T-helper 17 cell (primary cell): ENCODE data around the gene OAT. TPM values are rescaled to one million over a fixed set of nuclear protein-coding genes. Genes with fewer than 3 reads are reported as not detected.

Source experiments
- ATAC-seq: fragments of 150-1000 bp; cut with Tn5 transposase; 2 replicates; pipeline ENCODE4 v1.10.0; 2021; ENCODE audit warnings: mild to moderate bottlenecking, moderate library complexity
- DNase-seq, 3 donors: peaks; one replicate each; pipeline versions ENCODE4 v3.0.0 to v3.0.0-alpha.2; 2020 to 2021
- H3K9me3 ChIP-seq: one replicate; pipeline ENCODE4 v1.7.0; 2013; ENCODE audit warnings: low read length, mild to moderate bottlenecking; ENCODE audit not compliant: control insufficient read depth, poor library complexity, severe bottlenecking
- H3K27ac Mint-ChIP-seq: one replicate; pipeline ENCODE4 v1.8.0; 2022; ENCODE audit warnings: mild to moderate bottlenecking, moderate library complexity, mixed read lengths
- H3K27me3 Mint-ChIP-seq: one replicate; pipeline ENCODE4 v1.8.0; 2022; ENCODE audit warnings: mixed read lengths
- H3K36me3 Mint-ChIP-seq: one replicate; pipeline ENCODE4 v1.8.0; 2022; ENCODE audit warnings: low read depth, mixed read lengths
- H3K4me1 Mint-ChIP-seq: one replicate; pipeline ENCODE4 v1.8.0; 2022; ENCODE audit warnings: mild to moderate bottlenecking, mixed read lengths
- H3K4me3 Mint-ChIP-seq: one replicate; pipeline ENCODE4 v1.8.0; 2022; ENCODE audit warnings: mild to moderate bottlenecking, moderate library complexity, mixed read lengths
- total RNA-seq, 4 donors: library from RNA in 2 of 4; stranded (reverse) in 2 of 4; gene quantifications; one replicate each; pipeline ENCODE4 v1.2.3 and lab custom pipeline; 2022 to 2026

Gene OAT
- total RNA-seq, 2 donors from 2014 or later = 26.2 to 27.1 TPM

- H3K27ac Mint-ChIP-seq = no peak overlapping the region
- H3K9me3 ChIP-seq = peaks cover 4% of the 10 kb centered on the region
- peaks cover 4% of the 10 kb centered on the region for H3K4me1 Mint-ChIP-seq
- H3K27me3 Mint-ChIP-seq = peaks cover 11% of the 10 kb centered on the region
- no peak overlapping the region for H3K4me3 Mint-ChIP-seq
- ATAC-seq = no peak
- DNase-seq = no peak
- H3K36me3 Mint-ChIP-seq = peaks cover 2% of the 10 kb centered on the region
These were observed 59.3 kb downstream of the OAT start for GRCh38 chr10:124359336-124359832.

DNA sequence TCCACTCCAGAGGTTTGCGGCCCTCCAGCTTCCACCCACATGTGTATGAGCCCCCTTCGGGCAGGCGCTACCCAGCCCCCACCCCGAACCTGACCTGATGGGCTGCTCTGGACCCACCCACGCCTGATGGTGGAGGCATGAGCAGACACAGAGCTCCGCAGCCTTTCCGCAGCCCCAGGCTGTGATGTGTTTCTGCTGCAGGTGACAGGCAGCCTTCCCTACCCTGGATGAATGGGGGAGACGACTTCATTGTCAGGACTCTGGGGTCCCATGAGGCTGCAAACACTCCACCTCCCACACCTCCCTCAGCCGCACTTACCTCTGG, 61.2 kb downstream of the OAT start:
- peaks cover 18% of the 10 kb centered on the region for H3K27me3 Mint-ChIP-seq
- no peak overlapping the region for H3K27ac Mint-ChIP-seq
- no peak for DNase-seq
- ATAC-seq = no peak
- peaks cover 4% of the 10 kb centered on the region for H3K4me1 Mint-ChIP-seq
- H3K36me3 Mint-ChIP-seq = peaks cover 2% of the 10 kb centered on the region
- H3K4me3 Mint-ChIP-seq = no peak overlapping the region
- peaks cover 4% of the 10 kb centered on the region for H3K9me3 ChIP-seq

GRCh38 chr10:124356701-124357560, 61.8 kb downstream of the OAT start:
- H3K4me3 Mint-ChIP-seq = no peak overlapping the region
- no peak for ATAC-seq
- H3K36me3 Mint-ChIP-seq = peaks cover 2% of the 10 kb centered on the region
- peaks cover 18% of the 10 kb centered on the region for H3K27me3 Mint-ChIP-seq
- H3K9me3 ChIP-seq = peaks cover 4% of the 10 kb centered on the region
- no peak overlapping the region for H3K27ac Mint-ChIP-seq
- no peak for DNase-seq
- peaks cover 4% of the 10 kb centered on the region for H3K4me1 Mint-ChIP-seq

GRCh38 chr10:124354411-124355382, 64.0 kb downstream of the OAT start:
- H3K4me3 Mint-ChIP-seq = peak overlapping the region; percentile 85
- DNase-seq (no peak), ATAC-seq (peak; percentile 72)
- H3K4me1 Mint-ChIP-seq = peaks cover 4% of the 10 kb centered on the region
- H3K36me3 Mint-ChIP-seq = peaks cover 2% of the 10 kb centered on the region
- H3K27me3 Mint-ChIP-seq = peaks cover 23% of the 10 kb centered on the region
- peak overlapping the region; percentile 72 for H3K27ac Mint-ChIP-seq
- peaks cover 4% of the 10 kb centered on the region for H3K9me3 ChIP-seq

- H3K9me3 ChIP-seq = no peaks in the 10 kb centered on the region
- peak overlapping the region; percentile 85 for H3K4me3 Mint-ChIP-seq
- peaks cover 4% of the 10 kb centered on the region for H3K4me1 Mint-ChIP-seq
- DNase-seq = no peak
- H3K27me3 Mint-ChIP-seq = peaks cover 26% of the 10 kb centered on the region
- H3K36me3 Mint-ChIP-seq = peaks cover 2% of the 10 kb centered on the region
- H3K27ac Mint-ChIP-seq = peak overlapping the region; percentile 27
- ATAC-seq = no peak
These were observed 64.8 kb downstream of the OAT start for GRCh38 chr10:124353896-124354295.

- no peaks in the 10 kb centered on the region for H3K9me3 ChIP-seq
- no peak for ATAC-seq
- Mint-ChIP-seq H3K36me3 (peaks cover 2% of the 10 kb centered on the region), H3K4me3 (no peak overlapping the region), H3K4me1 (peaks cover 4% of the 10 kb centered on the region), H3K27ac (no peak overlapping the region), H3K27me3 (peaks cover 32% of the 10 kb centered on the region)
- DNase-seq = no peak
These were observed 65.5 kb downstream of the OAT start for GRCh38 chr10:124353091-124353815.

DNA sequence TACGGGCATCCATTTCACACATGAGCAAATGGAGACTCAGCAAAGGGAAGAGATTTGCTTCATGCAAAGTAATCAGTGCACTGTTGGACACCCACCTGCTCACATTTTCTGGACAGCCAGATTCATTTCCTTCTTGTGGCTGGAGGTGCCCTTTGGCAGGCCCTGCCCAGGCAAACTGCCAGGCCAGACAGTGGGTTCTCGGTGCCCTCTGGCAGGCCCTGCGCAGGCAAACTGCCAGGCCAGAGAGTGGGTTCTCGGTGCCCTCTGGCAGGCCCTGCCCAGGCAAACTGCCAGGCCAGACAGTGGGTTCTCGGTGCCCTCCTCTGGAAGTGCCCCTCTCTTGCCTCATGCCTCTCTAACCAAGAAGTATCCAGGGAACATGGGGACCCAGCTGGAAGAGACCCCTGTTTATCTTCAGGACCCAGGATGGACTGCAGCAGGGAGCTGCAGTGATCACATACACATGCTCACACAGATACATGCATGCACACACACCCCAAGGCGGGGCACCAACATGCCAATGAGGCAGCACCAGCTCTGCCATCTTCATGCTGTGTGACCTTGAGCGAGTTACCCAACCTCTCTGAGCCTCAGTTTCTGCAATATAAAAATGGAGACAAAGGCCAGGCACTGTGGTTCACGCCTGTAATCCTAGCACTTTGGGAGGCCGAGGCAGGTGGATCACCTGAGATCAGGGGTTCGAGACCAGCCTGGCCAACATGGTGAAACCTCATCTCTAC, 67.1 kb downstream of the OAT start:
- no peaks in the 10 kb centered on the region for H3K9me3 ChIP-seq
- Mint-ChIP-seq H3K4me3 (no peak overlapping the region), H3K36me3 (no peaks in the 10 kb centered on the region), H3K27ac (no peak overlapping the region), H3K27me3 (peaks cover 28% of the 10 kb centered on the region), H3K4me1 (peaks cover 4% of the 10 kb centered on the region)
- DNase-seq (no peak), ATAC-seq (no peak)

- Mint-ChIP-seq H3K4me1 (peaks cover 4% of the 10 kb centered on the region), H3K4me3 (no peak overlapping the region), H3K27ac (no peak overlapping the region), H3K27me3 (peaks cover 25% of the 10 kb centered on the region), H3K36me3 (no peaks in the 10 kb centered on the region)
- ATAC-seq (no peak), DNase-seq (no peak)
- H3K9me3 ChIP-seq = no peaks in the 10 kb centered on the region
These were observed 67.9 kb downstream of the OAT start for GRCh38 chr10:124350806-124351205.

DNA sequence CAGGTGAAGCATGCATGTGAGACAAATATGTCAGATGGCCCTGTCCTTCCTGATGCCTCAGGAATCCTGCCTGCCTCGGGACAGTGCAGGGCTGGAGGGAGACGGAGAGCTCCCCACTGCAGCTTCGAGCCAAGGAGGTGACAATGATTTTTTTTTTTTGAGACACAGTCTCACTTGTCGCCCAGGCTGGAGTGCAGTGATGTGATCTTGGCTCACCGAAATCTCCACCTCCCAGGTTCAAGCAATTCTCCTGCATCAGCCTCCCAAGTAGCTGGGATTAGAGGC, 68.8 kb downstream of the OAT start:
- Mint-ChIP-seq H3K36me3 (no peaks in the 10 kb centered on the region), H3K4me3 (no peak overlapping the region), H3K27ac (no peak overlapping the region), H3K4me1 (peaks cover 3% of the 10 kb centered on the region), H3K27me3 (peaks cover 25% of the 10 kb centered on the region)
- ATAC-seq (no peak), DNase-seq (no peak)
- H3K9me3 ChIP-seq = no peaks in the 10 kb centered on the region

- DNase-seq (no peak), ATAC-seq (no peak)
- Mint-ChIP-seq H3K4me3 (no peak overlapping the region), H3K36me3 (no peaks in the 10 kb centered on the region), H3K4me1 (no peaks in the 10 kb centered on the region), H3K27ac (no peak overlapping the region), H3K27me3 (peaks cover 25% of the 10 kb centered on the region)
- H3K9me3 ChIP-seq = no peaks in the 10 kb centered on the region
These were observed 69.3 kb downstream of the OAT start for GRCh38 chr10:124349231-124349995.

DNA sequence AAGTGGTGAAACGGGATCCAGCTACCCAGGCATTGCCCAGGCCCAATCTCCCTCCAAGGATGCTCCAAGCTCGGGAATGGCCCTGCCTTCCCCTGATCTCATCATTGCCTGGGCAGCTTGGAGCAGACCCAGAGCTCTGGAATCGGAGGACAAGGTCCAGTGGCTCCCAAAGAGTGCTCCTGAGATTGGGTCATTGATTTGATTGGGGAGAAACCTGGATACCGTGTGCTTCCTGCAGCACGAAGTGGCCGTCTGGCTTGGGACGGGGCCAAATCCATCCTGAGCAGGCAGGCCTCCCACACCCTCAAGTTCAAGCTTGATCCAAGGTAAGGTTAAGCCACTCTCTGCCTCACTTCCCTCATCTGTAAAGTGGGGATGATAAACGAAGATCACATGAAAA, 69.9 kb downstream of the OAT start:
- ATAC-seq (no peak), DNase-seq (no peak)
- Mint-ChIP-seq H3K27me3 (peaks cover 20% of the 10 kb centered on the region), H3K4me3 (no peak overlapping the region), H3K4me1 (no peaks in the 10 kb centered on the region), H3K27ac (no peak overlapping the region), H3K36me3 (no peaks in the 10 kb centered on the region)
- H3K9me3 ChIP-seq = no peaks in the 10 kb centered on the region

- DNase-seq = no peak
- Mint-ChIP-seq H3K4me3 (no peak overlapping the region), H3K27ac (no peak overlapping the region), H3K27me3 (peaks cover 18% of the 10 kb centered on the region), H3K4me1 (no peaks in the 10 kb centered on the region), H3K36me3 (no peaks in the 10 kb centered on the region)
- H3K9me3 ChIP-seq = no peaks in the 10 kb centered on the region
- ATAC-seq = no peak
These were observed 70.8 kb downstream of the OAT start for GRCh38 chr10:124347956-124348355.
